ENCODE data around the gene HOXB7. TPM values are rescaled to one million over a fixed set of nuclear protein-coding genes. Genes with fewer than 3 reads are reported as not detected.

The HOXB7 gene
- total and polyA plus RNA-seq, 4 donors = 0.08 to 0.31 (median 0.27) TPM

GRCh38 chr17:48565022-48565554, 45.7 kb downstream of the HOXB7 start:
- no peak for TF ChIP-seq SP1 (IDR thresholded peaks at IDR 0.05)
- no peak for TF ChIP-seq GABPA (IDR thresholded peaks at IDR 0.05 in 1 of 2, conservative IDR thresholded peaks at IDR 0.05 in 1 of 2)
- TF ChIP-seq MAX (IDR thresholded peaks at IDR 0.05) = no peak
- no peak for TF ChIP-seq REST (IDR thresholded peaks at IDR 0.05)
- TF ChIP-seq FOXA2 (IDR thresholded peaks at IDR 0.05) = no peak
- TF ChIP-seq RAD21 (IDR thresholded peaks at IDR 0.05) = no peak
- TF ChIP-seq ZBTB33 (IDR thresholded peaks at IDR 0.05) = no peak
- no peak for TF ChIP-seq ATF3 (IDR thresholded peaks at IDR 0.05)
- no peak for TF ChIP-seq NR2F2 (IDR thresholded peaks at IDR 0.05)
- no peak for TF ChIP-seq JUND (IDR thresholded peaks at IDR 0.05)
- TF ChIP-seq RXRA (IDR thresholded peaks at IDR 0.05) = no peak
- TF ChIP-seq EGR1 (IDR thresholded peaks at IDR 0.05; ENCODE audit: low read depth in 2 of 2) = no peak
- TF ChIP-seq FOXA1 (IDR thresholded peaks at IDR 0.05) = no peak
- no peak for TF ChIP-seq YY1 (IDR thresholded peaks at IDR 0.05)
- no peak for TF ChIP-seq HNF4A (conservative IDR thresholded peaks at IDR 0.05)
- DNase-seq (ENCODE audit: low spot score) = no peak
- Histone ChIP-seq H3K4me1 (ENCODE audit: control insufficient read depth in 4 of 4, insufficient read depth in 4 of 4, low read length in 3 of 4) (peaks cover 0 to 2% (median 0%) of the 10 kb centered on the region in 4 donors), H3K9ac (ENCODE audit: low read depth in 1 of 2, low read length in 2 of 2) (no peak overlapping the region), H3K27me3 (ENCODE audit: control insufficient read depth in 4 of 4, insufficient read depth in 4 of 4, low read length in 3 of 4) (peaks cover 3 to 21% (median 11%) of the 10 kb centered on the region in 4 donors), H3K4me3 (ENCODE audit: low read depth in 1 of 3, low read length in 3 of 3) (no peak overlapping the region), H3K9me3 (ENCODE audit: control insufficient read depth in 4 of 4, low read length in 3 of 4) (no peaks in the 10 kb centered on the region), H3K36me3 (ENCODE audit: control insufficient read depth in 4 of 4, insufficient read depth in 3 of 4, low read depth in 1 of 4, low read length in 3 of 4) (no peaks in the 10 kb centered on the region), H3K27ac (ENCODE audit: low read depth in 1 of 2, low read length in 2 of 2) (peak overlapping the region; percentile 43 to 70)
- WGBS = 36% methylated on average over 2 of the region's 2 CpGs

GRCh38 chr17:48564188-48565021, 46.4 kb downstream of the HOXB7 start:
- no peak overlapping the region for H3K9ac ChIP-seq (ENCODE audit: low read depth in 1 of 2, low read length in 2 of 2)
- no peaks in the 10 kb centered on the region for H3K36me3 ChIP-seq (ENCODE audit: control insufficient read depth in 4 of 4, insufficient read depth in 3 of 4, low read depth in 1 of 4, low read length in 3 of 4)
- H3K9me3 ChIP-seq (ENCODE audit: control insufficient read depth in 4 of 4, low read length in 3 of 4) = no peaks in the 10 kb centered on the region
- no peak for TF ChIP-seq JUND (IDR thresholded peaks at IDR 0.05)
- TF ChIP-seq NR2F2 (IDR thresholded peaks at IDR 0.05) = no peak
- no peak for TF ChIP-seq YY1 (IDR thresholded peaks at IDR 0.05)
- no peak for TF ChIP-seq EGR1 (IDR thresholded peaks at IDR 0.05; ENCODE audit: low read depth in 2 of 2)
- TF ChIP-seq ZBTB33 (IDR thresholded peaks at IDR 0.05) = no peak
- TF ChIP-seq RXRA (IDR thresholded peaks at IDR 0.05) = no peak
- TF ChIP-seq RAD21 (IDR thresholded peaks at IDR 0.05) = no peak
- no peak for TF ChIP-seq ATF3 (IDR thresholded peaks at IDR 0.05)
- TF ChIP-seq CTCF (IDR thresholded peaks at IDR 0.05; ENCODE audit: low read depth, low read length, missing input control) = no peak
- no peak for TF ChIP-seq TAF1 (conservative IDR thresholded peaks at IDR 0.05)
- TF ChIP-seq HNF4G (IDR thresholded peaks at IDR 0.05) = no peak
- TF ChIP-seq MAX (IDR thresholded peaks at IDR 0.05) = no peak
- no peak for TF ChIP-seq FOXA1 (IDR thresholded peaks at IDR 0.05)
- no peak for TF ChIP-seq FOXA2 (IDR thresholded peaks at IDR 0.05)
- TF ChIP-seq GABPA (IDR thresholded peaks at IDR 0.05 in 1 of 2, conservative IDR thresholded peaks at IDR 0.05 in 1 of 2) = no peak
- no peak for DNase-seq (ENCODE audit: low spot score)
- peak overlapping the region; percentile 43 to 70 for H3K27ac ChIP-seq (ENCODE audit: low read depth in 1 of 2, low read length in 2 of 2)
- H3K27me3 ChIP-seq (ENCODE audit: control insufficient read depth in 4 of 4, insufficient read depth in 4 of 4, low read length in 3 of 4) = peaks cover 3 to 15% (median 8%) of the 10 kb centered on the region in 4 donors
- WGBS = 20% methylated on average over 73 of the region's 73 CpGs
- peak overlapping the region in 1 of 3 donors; percentile 31 for H3K4me3 ChIP-seq (ENCODE audit: low read depth in 1 of 3, low read length in 3 of 3)
- H3K4me1 ChIP-seq (ENCODE audit: control insufficient read depth in 4 of 4, insufficient read depth in 4 of 4, low read length in 3 of 4) = peaks cover 0 to 2% (median 0%) of the 10 kb centered on the region in 4 donors

Measured in liver (tissue), 9 donors.